Endodermal cell (in vitro differentiated cells): ENCODE measurements around the gene KCNIP4. TPM values are rescaled to one million over a fixed set of nuclear protein-coding genes. Genes with fewer than 3 reads are reported as not detected.

Experiments
- DNase-seq: peaks from one replicate; pipeline ENCODE4 v3.0.0-alpha.2; 2017
- H3K27ac ChIP-seq: 2 replicates; pipeline ENCODE4 v1.5.1; 2013; ENCODE audit warnings: mild to moderate bottlenecking, low read depth, low read length, moderate library complexity
- H3K27me3 ChIP-seq: 2 replicates; pipeline ENCODE4 v1.6.1; 2013; ENCODE audit warnings: mild to moderate bottlenecking, low read length, moderate library complexity; ENCODE audit not compliant: insufficient read depth, control insufficient read depth, poor library complexity, severe bottlenecking
- H3K36me3 ChIP-seq: 2 replicates; pipeline ENCODE4 v1.7.0; 2013; ENCODE audit warnings: mild to moderate bottlenecking, low read length, moderate library complexity; ENCODE audit not compliant: control insufficient read depth, insufficient read depth
- H3K4me1 ChIP-seq: one replicate; pipeline ENCODE4 v1.7.0; 2013; ENCODE audit warnings: low read length; ENCODE audit not compliant: control insufficient read depth, insufficient read depth
- H3K4me3 ChIP-seq: 2 replicates; pipeline ENCODE4 v1.5.1; 2013; ENCODE audit warnings: mild to moderate bottlenecking, low read length, moderate library complexity
- H3K9ac ChIP-seq: 2 replicates; pipeline ENCODE4 v1.6.1; 2013; ENCODE audit warnings: mild to moderate bottlenecking, low read length, moderate library complexity; ENCODE audit not compliant: poor library complexity, severe bottlenecking; ENCODE audit errors: extremely low read depth
- H3K9me3 ChIP-seq: 2 replicates; pipeline ENCODE4 v1.6.1; 2013; ENCODE audit warnings: mild to moderate bottlenecking, low read length, moderate library complexity; ENCODE audit not compliant: control insufficient read depth
- H3K27ac Mint-ChIP-seq: 2 replicates; pipeline ENCODE4 v1.8.0; 2020; ENCODE audit warnings: mixed read lengths
- H3K27me3 Mint-ChIP-seq: 2 replicates; pipeline ENCODE4 v1.8.0; 2021; ENCODE audit warnings: mild to moderate bottlenecking, mixed read lengths; ENCODE audit not compliant: insufficient read depth
- H3K36me3 Mint-ChIP-seq: 2 replicates; pipeline ENCODE4 v1.8.0; 2020; ENCODE audit warnings: low read depth, mixed read lengths
- H3K4me1 Mint-ChIP-seq: 2 replicates; pipeline ENCODE4 v1.8.0; 2020; ENCODE audit warnings: mixed read lengths
- H3K4me3 Mint-ChIP-seq: 2 replicates; pipeline ENCODE4 v1.8.0; 2020; ENCODE audit warnings: mild to moderate bottlenecking, moderate library complexity, mixed read lengths
- H3K9me3 Mint-ChIP-seq: 2 replicates; pipeline ENCODE4 v1.8.0; 2020; ENCODE audit warnings: mild to moderate bottlenecking, mixed read lengths
- WGBS, 2 experiments: methylation state at CpG; one replicate each; pipeline versions ENCODE4 v1.1.5 to v1.1.7; 2013; ENCODE audit warnings: missing lambda C conversion rate in 2 of 2, mixed read lengths in 1 of 2; ENCODE audit not compliant: insufficient coverage in 1 of 2, insufficient read length in 1 of 2; 5-methylcytosine and 5-hydroxymethylcytosine counted together
- total RNA-seq, 2 donors: library from RNA; stranded (reverse); fragmentation: NEBNext Ultra II Directional in 1 of 2; extraction: Animal tissue kit (Norgen Biotek cat#: 25700) in 1 of 2; gene quantifications; 2 replicates in 1 of 2; 3 replicates in 1 of 2; pipeline ENCODE4 v1.2.1, GENCODE V29; 2021
- TF ChIP-seq, protein P1 (sequence below): fragments of 200-600 bp; sonication (generic); conservative IDR thresholded peaks from 2 replicates; pipeline ENCODE4 v1.5.0; 2021; ENCODE audit warnings: antibody characterized with exemption, mild to moderate bottlenecking

The KCNIP4 gene
- total RNA-seq, 2 donors from 2014 or later, result not detected

DNA sequence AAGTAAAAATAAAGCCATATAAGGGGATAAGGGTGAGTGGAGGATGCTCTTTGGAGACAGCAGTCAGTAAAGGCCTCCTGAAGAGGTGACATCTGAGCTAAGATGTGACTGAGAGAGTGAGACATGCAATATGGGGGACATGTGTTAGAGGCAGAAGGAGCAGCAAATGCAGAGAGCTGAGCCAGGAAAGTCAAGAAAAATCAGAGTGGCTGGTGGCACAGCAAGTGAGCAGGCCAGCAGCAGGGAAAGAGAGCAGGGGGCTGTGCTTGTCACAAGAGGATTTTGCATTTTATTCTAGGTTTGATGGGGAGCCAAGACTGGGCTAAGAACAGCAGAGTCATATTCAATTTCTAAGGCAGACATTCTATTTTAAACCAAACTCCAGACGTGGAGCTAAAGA is 394.5 kb downstream of the KCNIP4 start:
- H3K36me3 ChIP-seq, result no peaks in the 10 kb centered on the region
- no peaks in the 10 kb centered on the region for H3K4me1 ChIP-seq
- H3K9me3 ChIP-seq, result no peaks in the 10 kb centered on the region
- TF ChIP-seq, protein P1, sequence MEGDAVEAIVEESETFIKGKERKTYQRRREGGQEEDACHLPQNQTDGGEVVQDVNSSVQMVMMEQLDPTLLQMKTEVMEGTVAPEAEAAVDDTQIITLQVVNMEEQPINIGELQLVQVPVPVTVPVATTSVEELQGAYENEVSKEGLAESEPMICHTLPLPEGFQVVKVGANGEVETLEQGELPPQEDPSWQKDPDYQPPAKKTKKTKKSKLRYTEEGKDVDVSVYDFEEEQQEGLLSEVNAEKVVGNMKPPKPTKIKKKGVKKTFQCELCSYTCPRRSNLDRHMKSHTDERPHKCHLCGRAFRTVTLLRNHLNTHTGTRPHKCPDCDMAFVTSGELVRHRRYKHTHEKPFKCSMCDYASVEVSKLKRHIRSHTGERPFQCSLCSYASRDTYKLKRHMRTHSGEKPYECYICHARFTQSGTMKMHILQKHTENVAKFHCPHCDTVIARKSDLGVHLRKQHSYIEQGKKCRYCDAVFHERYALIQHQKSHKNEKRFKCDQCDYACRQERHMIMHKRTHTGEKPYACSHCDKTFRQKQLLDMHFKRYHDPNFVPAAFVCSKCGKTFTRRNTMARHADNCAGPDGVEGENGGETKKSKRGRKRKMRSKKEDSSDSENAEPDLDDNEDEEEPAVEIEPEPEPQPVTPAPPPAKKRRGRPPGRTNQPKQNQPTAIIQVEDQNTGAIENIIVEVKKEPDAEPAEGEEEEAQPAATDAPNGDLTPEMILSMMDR, result no peak
- 86% methylated on average over 1 of the region's 1 CpG; no CpG with 5 or more reads in 1 of the 2 experiments for whole genome bisulfite sequencing, 2 experiments
- DNase-seq, result no peak
- Mint-ChIP-seq H3K4me1 (peaks cover 9% of the 10 kb centered on the region), H3K36me3 (no peaks in the 10 kb centered on the region), H3K27ac (no peak overlapping the region), H3K4me3 (no peak overlapping the region), H3K27me3 (no peaks in the 10 kb centered on the region), H3K9me3 (no peaks in the 10 kb centered on the region)
- no peak overlapping the region for H3K27ac ChIP-seq
- no peak overlapping the region for H3K9ac ChIP-seq
- H3K27me3 ChIP-seq, result no peaks in the 10 kb centered on the region
- H3K4me3 ChIP-seq, result no peak overlapping the region

DNA sequence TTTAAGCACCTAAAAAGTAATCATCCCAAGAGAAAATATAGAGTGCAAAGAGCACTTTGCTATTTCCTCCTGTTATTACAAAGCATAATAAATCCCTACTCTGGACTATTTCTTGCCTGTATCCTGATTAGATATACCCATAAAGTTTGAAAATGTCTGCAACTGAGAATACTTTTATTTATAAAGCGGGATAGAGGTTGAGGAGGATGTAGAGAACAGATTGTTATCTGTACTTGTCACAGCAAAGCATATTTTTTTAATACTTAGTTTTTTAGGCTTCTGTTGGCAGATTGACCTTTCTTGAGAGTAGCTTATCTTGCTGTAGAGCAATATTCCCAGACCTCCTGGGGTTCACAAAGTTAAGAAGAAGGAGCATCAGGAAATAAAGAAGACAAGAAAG is 396.1 kb downstream of the KCNIP4 start:
- no peak overlapping the region for H3K9ac ChIP-seq
- peaks cover 9% of the 10 kb centered on the region for H3K4me1 Mint-ChIP-seq
- H3K36me3 ChIP-seq, result no peaks in the 10 kb centered on the region
- 89 to 100% methylated on average over 1 of the region's 1 CpG for WGBS, 2 experiments
- H3K9me3 ChIP-seq, result no peaks in the 10 kb centered on the region
- no peak overlapping the region for H3K4me3 Mint-ChIP-seq
- no peak overlapping the region for H3K4me3 ChIP-seq
- H3K36me3 Mint-ChIP-seq, result no peaks in the 10 kb centered on the region
- TF ChIP-seq, protein P1, result no peak
- no peak for DNase-seq
- no peak overlapping the region for H3K27ac ChIP-seq
- H3K27me3 Mint-ChIP-seq, result no peaks in the 10 kb centered on the region
- no peaks in the 10 kb centered on the region for H3K9me3 Mint-ChIP-seq
- no peak overlapping the region for H3K27ac Mint-ChIP-seq
- no peaks in the 10 kb centered on the region for H3K4me1 ChIP-seq
- no peaks in the 10 kb centered on the region for H3K27me3 ChIP-seq

DNA sequence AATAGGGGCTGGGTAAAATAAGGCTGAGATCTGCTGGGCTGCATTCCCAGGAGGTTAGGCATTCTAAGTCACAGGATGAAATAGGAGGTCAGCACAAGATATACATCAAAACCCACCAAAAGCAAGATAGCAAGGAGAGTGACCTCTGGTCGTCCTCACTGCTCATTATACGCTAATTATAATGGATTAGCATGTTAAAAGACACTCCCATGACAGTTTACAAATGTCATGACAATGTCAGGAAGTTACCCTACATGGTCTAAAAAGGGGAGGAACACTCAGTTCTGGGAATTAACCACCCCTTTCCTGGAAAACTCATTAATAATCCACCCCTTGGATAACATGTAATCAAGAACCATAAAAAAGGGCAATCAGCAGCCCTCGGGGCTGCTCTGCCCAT is 403.6 kb downstream of the KCNIP4 start:
- WGBS, 2 experiments, result 85 to 92% methylated on average over 3 of the region's 3 CpGs
- H3K27ac ChIP-seq, result no peak overlapping the region
- no peaks in the 10 kb centered on the region for H3K27me3 ChIP-seq
- Mint-ChIP-seq H3K27ac (no peak overlapping the region), H3K4me1 (peaks cover 17% of the 10 kb centered on the region), H3K4me3 (no peak overlapping the region), H3K27me3 (peaks cover 20% of the 10 kb centered on the region), H3K9me3 (peaks cover 5% of the 10 kb centered on the region), H3K36me3 (no peaks in the 10 kb centered on the region)
- peaks cover 4% of the 10 kb centered on the region for H3K9me3 ChIP-seq
- no peak overlapping the region for H3K4me3 ChIP-seq
- H3K4me1 ChIP-seq, result peaks cover 6% of the 10 kb centered on the region
- no peaks in the 10 kb centered on the region for H3K36me3 ChIP-seq
- no peak for DNase-seq
- TF ChIP-seq, protein P1, result no peak
- no peak overlapping the region for H3K9ac ChIP-seq
